Activated naive CD4-positive, alpha-beta T cell treated with anti-CD3 and anti-CD28 coated beads, Interleukin-2, amount 50 U/mL, for 16 hours (primary cell): Measurements from ENCODE around the gene PLEKHA3.
A peak's percentile ranks its signal among the peaks of the same experiment; 100 is the strongest.
"Not testable (repeated sequence)": the region's sequence is repeated elsewhere in the genome, so short reads cannot be mapped to it uniquely, and the experiment has no call there.

Source experiments
- DNase-seq: peaks from one replicate; pipeline ENCODE4 v3.0.0-alpha.2; 2020

The PLEKHA3 gene

GRCh38 chr2:178480227-178481181, at the start of gene PLEKHA3:
PLEKHA3 (plus strand) TSS chr2:178480457; CDS start chr2:178480870, 413 bp downstream.
- peak; percentile 63 for DNase-seq

GRCh38 chr2:178436662-178437061, 43.6 kb upstream of the PLEKHA3 start:
- DNase-seq, result no peak

DNA sequence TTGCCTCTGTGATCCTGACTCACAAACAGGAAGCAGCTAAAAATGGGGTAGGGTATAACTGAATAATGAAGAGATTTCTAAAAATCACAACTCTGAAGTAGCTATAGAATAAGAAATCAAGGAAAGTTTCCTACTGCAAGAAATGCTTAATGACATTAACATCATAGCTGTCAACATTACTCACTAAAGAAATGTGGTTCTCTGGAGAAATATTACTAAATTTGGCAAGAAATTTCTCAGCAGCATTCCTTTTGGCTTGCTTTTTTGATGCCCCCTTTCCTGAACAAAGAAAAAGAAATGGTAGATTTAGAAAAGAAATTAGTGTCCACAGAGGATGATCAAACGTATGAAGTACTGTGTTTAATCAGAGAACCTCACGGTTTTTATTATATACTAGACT, 38.8 kb upstream of the PLEKHA3 start:
- no peak for DNase-seq

GRCh38 chr2:178448968-178449661, 31.1 kb upstream of the PLEKHA3 start:
- DNase-seq, result no peak

- DNase-seq, result no peak
Observed at GRCh38 chr2:178449700-178450523, 30.3 kb upstream of the PLEKHA3 start.

GRCh38 chr2:178450524-178450773, 29.8 kb upstream of the PLEKHA3 start:
- DNase-seq, result no peak

DNA sequence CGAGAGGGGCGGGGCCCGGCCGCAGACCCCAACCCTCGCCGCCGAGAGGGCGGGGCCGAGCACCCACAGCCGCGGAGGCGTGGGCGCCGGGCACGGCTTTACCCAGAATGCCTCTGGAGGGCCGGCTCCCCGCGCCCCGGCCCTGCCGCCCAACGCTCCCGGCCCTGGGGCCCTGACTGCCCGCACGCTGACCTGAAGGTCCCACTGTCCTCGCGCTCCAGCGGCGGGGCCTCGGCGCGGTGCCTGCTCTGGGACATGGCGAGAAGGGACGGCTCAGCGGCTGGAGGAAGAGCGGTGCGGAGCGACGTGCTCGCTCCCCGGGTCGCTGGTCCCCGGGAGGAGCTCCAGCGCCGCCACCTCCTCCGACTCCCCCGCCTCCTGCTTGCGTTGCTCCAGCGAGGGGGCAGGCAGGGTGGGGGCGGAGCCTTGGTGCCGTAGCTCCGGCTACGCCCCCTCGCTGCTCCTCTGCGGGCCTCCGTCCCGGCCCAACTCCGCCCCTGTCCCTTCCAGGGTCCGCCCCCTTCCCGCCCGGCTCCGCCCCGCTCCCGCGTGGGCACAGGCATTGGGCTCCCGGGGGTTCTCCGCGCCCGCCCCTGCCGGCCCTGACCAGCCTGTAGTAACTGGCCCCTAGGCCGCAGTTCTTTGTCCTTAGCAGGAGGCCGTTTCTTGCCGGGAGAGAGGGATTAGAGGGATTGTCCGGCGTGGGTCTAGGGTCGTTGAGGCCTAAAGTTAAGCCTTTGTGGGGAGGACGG, 29.3 kb upstream of the PLEKHA3 start, which contains the start of the genes PJVK and PRKRA:
Gene PJVK, plus strand, starts transcription at position 605 of the 752 bp plus-strand sequence. CDS start 2,032 bp downstream, outside the sequence.
Gene PRKRA, minus strand, starts transcription at position 402 of the 752 bp plus-strand sequence. Its CDS starts 145 bp downstream, at position 257.
- DNase-seq, result peak; percentile 96

DNA sequence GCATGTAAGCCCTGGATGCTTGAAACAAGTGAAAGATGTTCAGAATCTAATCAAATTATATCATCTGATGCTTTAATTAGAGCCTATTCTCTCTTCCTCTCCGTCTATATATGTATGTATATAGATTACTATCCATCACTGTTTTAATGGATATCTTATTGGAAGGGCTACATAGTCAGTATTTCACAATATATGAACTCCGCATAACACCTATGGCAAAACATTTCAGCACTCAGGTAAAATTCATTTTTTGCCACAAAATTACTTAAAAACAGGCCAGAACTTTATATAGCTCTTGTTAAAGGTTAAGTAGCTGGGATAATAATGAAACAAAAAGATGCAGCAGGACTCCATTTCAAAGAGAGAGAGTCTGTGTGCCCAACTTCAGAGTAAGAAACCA, 27.9 kb upstream of the PLEKHA3 start:
- no peak for DNase-seq

GRCh38 chr2:178452870-178453269, 27.4 kb upstream of the PLEKHA3 start:
- no peak for DNase-seq

DNA sequence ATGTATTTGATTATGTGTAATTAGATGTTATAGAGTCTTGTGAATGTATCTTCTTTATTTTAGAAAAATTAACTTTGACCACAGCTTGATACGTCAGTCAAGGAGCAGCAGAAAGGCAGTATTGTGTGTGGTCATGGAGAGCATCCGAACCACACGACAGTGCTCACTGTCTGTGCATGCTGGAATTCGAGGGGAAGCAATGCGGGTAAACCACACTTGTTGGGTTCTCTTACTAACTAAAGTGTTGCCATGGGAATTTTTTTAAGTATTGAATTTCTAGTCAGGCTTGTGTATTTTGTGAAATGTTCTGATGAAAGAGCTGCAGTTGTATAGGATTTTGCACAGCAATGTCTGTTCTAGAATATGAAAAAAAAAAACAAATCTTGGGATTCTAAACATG, 24.3 kb upstream of the PLEKHA3 start:
- no peak for DNase-seq

GRCh38 chr2:178457390-178457886, 22.8 kb upstream of the PLEKHA3 start:
- no peak for DNase-seq

DNA sequence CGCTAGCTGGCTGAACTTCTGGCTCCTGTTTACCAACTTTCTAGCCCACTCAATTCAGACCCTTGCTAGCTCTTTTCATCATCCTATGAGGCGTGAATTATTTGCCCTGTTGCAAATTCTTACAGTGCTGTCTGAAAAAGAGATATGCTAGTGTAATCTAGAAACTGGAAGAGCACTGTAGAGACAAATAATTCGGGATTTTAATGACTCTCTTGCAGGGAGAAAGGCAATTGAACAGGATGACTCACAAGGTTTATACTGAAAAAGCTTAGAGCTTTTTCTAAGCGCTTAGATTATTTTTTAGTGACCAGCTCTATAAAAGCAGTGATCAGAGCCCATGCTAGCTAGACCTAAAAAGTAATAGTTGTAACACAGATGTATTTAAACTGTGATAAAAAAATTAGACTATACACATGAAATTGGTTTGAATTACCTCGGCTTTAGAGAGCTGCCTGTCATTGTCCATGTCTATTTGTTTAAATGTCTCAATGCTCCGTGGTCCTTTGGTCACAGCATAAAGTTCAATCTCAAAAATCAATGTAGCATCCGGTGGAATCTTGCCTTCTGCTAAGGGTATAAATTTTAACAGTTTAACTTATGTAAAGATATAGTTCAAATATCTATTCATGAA, 10.9 kb upstream of the PLEKHA3 start:
- DNase-seq, result no peak

GRCh38 chr2:178471313-178471712, 8.9 kb upstream of the PLEKHA3 start:
- DNase-seq, result not testable (repeated sequence)

GRCh38 chr2:178473373-178473772, 6.9 kb upstream of the PLEKHA3 start:
- DNase-seq, result no peak

GRCh38 chr2:178473931-178474330, 6.3 kb upstream of the PLEKHA3 start:
- DNase-seq, result no peak

- no peak for DNase-seq
Observed at GRCh38 chr2:178474560-178474959, 5.7 kb upstream of the PLEKHA3 start.

GRCh38 chr2:178476477-178476876, 3.8 kb upstream of the PLEKHA3 start:
- DNase-seq, result no peak

- DNase-seq, result no peak
Observed at GRCh38 chr2:178477443-178478129, 2.7 kb upstream of the PLEKHA3 start.

GRCh38 chr2:178478130-178478438, 2.2 kb upstream of the PLEKHA3 start:
- DNase-seq, result no peak

DNA sequence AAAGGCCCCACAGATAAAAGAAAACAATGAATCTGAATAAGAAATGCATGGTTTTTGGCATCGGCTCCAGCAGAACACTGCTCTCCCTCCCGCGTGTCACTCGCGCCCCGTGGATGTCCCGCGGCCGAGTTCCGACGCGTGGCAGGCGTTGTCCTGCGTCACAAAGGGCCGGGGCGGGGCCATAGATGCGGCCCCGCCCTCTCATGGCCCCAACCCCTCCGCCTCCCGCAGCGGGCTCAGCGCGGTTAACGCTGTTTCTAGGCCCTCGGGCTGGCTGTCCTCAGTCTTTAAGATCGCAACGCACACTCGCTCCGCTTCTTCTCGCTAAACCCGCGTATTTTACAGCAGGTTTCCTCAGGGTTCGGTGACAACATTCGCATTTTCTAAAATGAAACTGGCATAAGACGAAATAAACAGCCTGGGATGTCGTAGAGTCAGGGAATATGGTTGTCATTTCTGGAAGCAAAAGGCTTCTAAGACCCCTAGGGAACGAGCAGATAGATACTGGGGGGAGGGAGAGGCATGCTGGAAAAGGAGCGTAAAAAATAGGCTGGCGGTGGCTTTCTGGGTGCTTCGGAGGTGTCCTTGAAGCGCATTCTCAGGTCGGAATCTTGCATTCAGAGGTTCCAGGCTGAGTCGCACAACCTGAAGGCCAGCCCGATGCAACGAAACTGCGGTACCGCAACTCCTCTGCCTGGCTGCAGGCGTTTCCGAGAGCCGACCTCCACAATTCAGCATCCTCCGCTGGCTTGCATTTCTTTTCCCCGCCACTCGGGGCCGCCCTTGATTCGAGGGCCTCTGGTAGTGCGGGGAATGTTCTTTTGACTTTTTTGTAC, 1.6 kb upstream of the PLEKHA3 start, which contains the start of gene FKBP7:
Gene FKBP7, minus strand, starts transcription at position 162 of the 836 bp plus-strand sequence. Its CDS starts 101 bp downstream, at position 61.
- peak; percentile 82 for DNase-seq
